HepG2 (cell line): Measurements from ENCODE around the gene PPDPF. TPM values are rescaled to one million over a fixed set of nuclear protein-coding genes. Genes with fewer than 3 reads are reported as not detected.

Experiments
- ATAC-seq: fragments of 200-7000 bp; cut with Tn5 transposase; 3 replicates; pipeline ENCODE4 v1.9.1; 2020; ENCODE audit warnings: mild to moderate bottlenecking, moderate library complexity
- BruUV-seq: library from RNA; stranded (reverse); fragments of 400-500 nt; replicated peaks from 2 replicates; lab custom pipeline; 2021; lab: Mats Ljungman, UMichigan
- CTCF ChIA-PET: fragments of 300-600 bp; formaldehyde crosslinking; extraction: SDS; loops from one replicate; lab custom pipeline; 2021; ENCODE audit warnings: low total read pairs, inconsistent platforms, low intra/inter-chr PET ratio; lab: Yijun Ruan, JAX
- POLR2A ChIA-PET: fragments of 350-600 bp; sonication (Branson Sonifier 250); formaldehyde crosslinking; loops from one replicate; lab custom pipeline; 2020; ENCODE audit warnings: antibody characterized with exemption, inconsistent platforms; lab: Yijun Ruan, JAX
- DNase-seq: peaks from one replicate; pipeline ENCODE4 v3.0.0-alpha.2; 2015; ENCODE audit warnings: low spot score
- FAIRE-seq: peaks from 3 replicates; lab custom pipeline; 2011; peaks lifted over from hg19 to GRCh38; lab: Jason Lieb, UNC
- H2AFZ ChIP-seq: one replicate; pipeline ENCODE4 v1.6.1; 2011; ENCODE audit warnings: low read length, inconsistent platforms
- H3K27ac ChIP-seq: fragments of 300-600 bp; 3 replicates; pipeline ENCODE4 v1.8.0; 2011; ENCODE audit warnings: mixed run types, mild to moderate bottlenecking, mixed read lengths, low read length, inconsistent platforms; ENCODE audit not compliant: insufficient read depth; ENCODE audit errors: extremely low read length
- H3K27me3 ChIP-seq, 2 experiments: fragments of 200-600 bp in 1 of 2; 2 replicates in 1 of 2; 3 replicates in 1 of 2; pipeline versions ENCODE4 v1.6.0 to v1.8.0; 2011; ENCODE audit warnings: low read length in 2 of 2, mild to moderate bottlenecking in 2 of 2, moderate library complexity in 2 of 2, inconsistent platforms in 1 of 2; ENCODE audit not compliant: insufficient read depth in 2 of 2, control insufficient read depth in 1 of 2
- H3K36me3 ChIP-seq, 2 experiments: fragments of 200-600 bp in 1 of 2; replicated peaks in 1 of 2; 2 replicates in 1 of 2; 3 replicates in 1 of 2; pipeline versions ENCODE4 v1.5.1 to v1.8.0; 2011; ENCODE audit warnings: low read length in 2 of 2, inconsistent platforms in 1 of 2; ENCODE audit not compliant: insufficient read depth in 2 of 2, control insufficient read depth in 1 of 2
- H3K4me1 ChIP-seq: 2 replicates; pipeline ENCODE4 v1.5.1; 2012; ENCODE audit warnings: low read length, inconsistent platforms; ENCODE audit not compliant: insufficient read depth
- H3K4me2 ChIP-seq: 2 replicates; pipeline ENCODE4 v1.6.0; 2011; ENCODE audit warnings: low read depth, low read length, inconsistent platforms
- H3K4me3 ChIP-seq, 3 experiments: fragments of 200-600 bp in 1 of 3; sonication (generic), shearing (Covaris generic) in 1 of 3; replicated peaks in 1 of 3; 2 replicates each; pipeline ENCODE4 v1.5.1; 2011 to 2016; ENCODE audit warnings: low read length in 3 of 3, inconsistent platforms in 2 of 3, low read depth in 2 of 3, mild to moderate bottlenecking in 2 of 3, control low read depth in 1 of 3, mixed read lengths in 1 of 3; ENCODE audit not compliant: insufficient read depth in 1 of 3
- H3K79me2 ChIP-seq: one replicate; pipeline ENCODE4 v1.6.1; 2011; ENCODE audit warnings: low read length, inconsistent platforms; ENCODE audit not compliant: insufficient read depth
- H3K9ac ChIP-seq: 2 replicates; pipeline ENCODE4 v1.6.0; 2011; ENCODE audit warnings: mild to moderate bottlenecking, low read depth, low read length, inconsistent platforms; ENCODE audit not compliant: insufficient read depth
- H3K9me3 ChIP-seq: 2 replicates; pipeline ENCODE4 v1.5.1; 2012; ENCODE audit warnings: mild to moderate bottlenecking, low read length
- H4K20me1 ChIP-seq: 2 replicates; pipeline ENCODE4 v1.6.0; 2011; ENCODE audit warnings: inconsistent platforms, mild to moderate bottlenecking, low read length, moderate library complexity; ENCODE audit not compliant: insufficient read depth
- CEBPB ChIP-seq: IDR thresholded peaks from 2 replicates; pipeline ENCODE4 v1.6.1; 2011; ENCODE audit warnings: low read depth, low read length, improper control_type of control experiment, borderline replicate concordance
- HNRNPLL ChIP-seq: fragments of 200-400 bp; formaldehyde crosslinking; IDR thresholded peaks from 2 replicates; pipeline ENCODE4 v1.6.1; 2017; ENCODE audit warnings: mild to moderate bottlenecking, low read depth, low read length; ENCODE audit not compliant: poor library complexity, severe bottlenecking
- IRF9 ChIP-seq: sonication (generic); formaldehyde crosslinking; IDR thresholded peaks from 2 replicates; pipeline ENCODE4 v1.8.0; 2022; ENCODE audit warnings: missing genetic modification reagents, mild to moderate bottlenecking, borderline replicate concordance
- MAX ChIP-seq: IDR thresholded peaks from 2 replicates; pipeline ENCODE4 v1.6.1; 2012; ENCODE audit warnings: inconsistent platforms
- SNRNP70 ChIP-seq: fragments of 200-400 bp; formaldehyde crosslinking; IDR thresholded peaks from 2 replicates; pipeline ENCODE4 v1.6.1; 2017; ENCODE audit warnings: mild to moderate bottlenecking, low read depth, low read length, moderate library complexity
- TFE3 ChIP-seq: IDR thresholded peaks from 2 replicates; pipeline ENCODE4 v1.6.1; 2016
- ZFP36 ChIP-seq: fragments of 150-350 bp; IDR thresholded peaks from 2 replicates; pipeline ENCODE4 v1.6.1; 2018; ENCODE audit warnings: borderline replicate concordance, low read length, low read depth; ENCODE audit not compliant: partially characterized antibody
- ZNF224 ChIP-seq: sonication (generic); formaldehyde crosslinking; IDR thresholded peaks from 2 replicates; pipeline ENCODE4 v1.5.0; 2020; ENCODE audit warnings: mild to moderate bottlenecking, missing genetic modification reagents
- ZNF430 ChIP-seq: sonication (generic); formaldehyde crosslinking; IDR thresholded peaks from 2 replicates; pipeline ENCODE4 v1.9.0; 2021; ENCODE audit warnings: mild to moderate bottlenecking, missing genetic modification reagents
- ZNF691 ChIP-seq: sonication (generic); formaldehyde crosslinking; IDR thresholded peaks from 2 replicates; pipeline ENCODE4 v1.4.0; 2020; ENCODE audit warnings: missing genetic modification reagents, low read depth, mild to moderate bottlenecking, borderline replicate concordance
- ZNF788 ChIP-seq: sonication (generic); formaldehyde crosslinking; IDR thresholded peaks from 2 replicates; pipeline ENCODE4 v1.5.0; 2020; ENCODE audit warnings: mild to moderate bottlenecking, missing genetic modification reagents, borderline replicate concordance
- ZNF878 ChIP-seq: sonication (generic); formaldehyde crosslinking; IDR thresholded peaks from 2 replicates; pipeline ENCODE4 v1.8.1; 2023; ENCODE audit warnings: mild to moderate bottlenecking, missing genetic modification reagents, moderate library complexity
- WGBS: methylation state at CpG from one replicate; pipeline ENCODE4 v1.1.6; 2017; ENCODE audit warnings: low lambda C conversion rate; 5-methylcytosine and 5-hydroxymethylcytosine counted together
- in situ Hi-C: cut with HindIII; loops from 2 replicates; pipeline ENCODE4 v1.10.0; 2017; ENCODE audit warnings: low pct_unique_long_range_greater_than_20kb; ENCODE audit not compliant: extremely low pct_ligation_motif_present
- intact Hi-C: fragments of 100-400 bp; cut with micrococcal nuclease; formaldehyde crosslinking; loops from one replicate; pipeline ENCODE4 v1.10.0; 2022; ENCODE audit not compliant: unreplicated experiment
- polyA plus RNA-seq, 8 experiments: library from polyadenylated mRNA; depleted of rRNA in 3 of 8; stranded (reverse) in 7 of 8; unstranded in 1 of 8; fragments of >200 nt; fragmentation: Illumina TruSeq in 4 of 8; extraction: Trizol in 4 of 8; gene quantifications; 2 replicates each; pipeline versions ENCODE4 v1.2.1 to v1.2.3, GENCODE V29; 2011 to 2016; ENCODE audit warnings: low read depth in 4 of 8, missing spikeins in 1 of 8, mixed read lengths in 1 of 8; ENCODE audit not compliant: insufficient read depth in 1 of 8
- total RNA-seq, 5 experiments: library from RNA; depleted of rRNA; stranded (reverse); fragments of >200 nt; fragmentation: Illumina TruSeq; extraction: Trizol; gene quantifications; 2 replicates each; pipeline ENCODE4 v1.2.3, GENCODE V29; 2016; ENCODE audit warnings: low read depth in 1 of 5

The PPDPF gene
- total and polyA plus RNA-seq, 2 of the 13 experiments (the other 11 are each of a cell fraction or from before 2014, with no cell fraction given) = 1.8 to 7.0 TPM

- H3K9me3 ChIP-seq = no peaks in the 10 kb centered on the region
- no peak for TF ChIP-seq SNRNP70
- TF ChIP-seq ZFP36 = peak; percentile 70
- TF ChIP-seq CEBPB = no peak
- no peak for TF ChIP-seq ZNF430
- TF ChIP-seq ZNF878 (CRISPR knock-in tag) = no peak
- TF ChIP-seq MAX = 0 out of 2 replicates have a peak, but pooled peaks have one; percentile 5
- no peak for TF ChIP-seq ZNF224
- TF ChIP-seq, all 625 proteins: peak for 2
- H3K27me3 ChIP-seq = peaks cover 3 to 10% of the 10 kb centered on the region in 2 experiments; a peak in 2 of 5 replicates
- H3K4me1 ChIP-seq = peaks cover 21% of the 10 kb centered on the region
- intact Hi-C loops = no loop called here
- in situ Hi-C loops = no loop called here
- FAIRE-seq (no peak), DNase-seq (no peak), ATAC-seq (no peak)
- BruUV-seq = no TSS peak
- no peak overlapping the region for H3K27ac ChIP-seq
- CTCF ChIA-PET = no interaction called here
- H3K9ac ChIP-seq = no peak overlapping the region
- no peak overlapping the region for H3K4me2 ChIP-seq
- POLR2A ChIA-PET = no interaction called here
- H2AFZ ChIP-seq = no peak overlapping the region
- no peak overlapping the region for H3K4me3 ChIP-seq
- H3K36me3 ChIP-seq = no peaks in the 10 kb centered on the region; a peak in 1 of 5 replicates
- WGBS = 91% methylated on average over 14 of the region's 16 CpGs
- H3K79me2 ChIP-seq = no peaks in the 10 kb centered on the region
- no peaks in the 10 kb centered on the region; the same call in 1 of the 2 replicates for H4K20me1 ChIP-seq
Observed at GRCh38 chr20:63560333-63560805, 39.8 kb downstream of the PPDPF start.

GRCh38 chr20:63560856-63561609, 40.5 kb downstream of the PPDPF start:
- CTCF ChIA-PET = no interaction called here
- Histone ChIP-seq H3K4me1 (peaks cover 21% of the 10 kb centered on the region), H3K9ac (no peak overlapping the region), H3K4me3 (no peak overlapping the region), H3K27me3 (peaks cover 3 to 4% of the 10 kb centered on the region in 2 experiments; a peak in 2 of 5 replicates), H3K36me3 (no peaks in the 10 kb centered on the region; a peak in 1 of 5 replicates), H3K9me3 (no peaks in the 10 kb centered on the region), H3K27ac (no peak overlapping the region), H3K4me2 (no peak overlapping the region), H2AFZ (no peak overlapping the region), H4K20me1 (no peaks in the 10 kb centered on the region; the same call in 1 of the 2 replicates), H3K79me2 (no peaks in the 10 kb centered on the region)
- no peak for TF ChIP-seq ZNF691 (CRISPR knock-in tag)
- no peak for TF ChIP-seq TFE3 (CRISPR knock-in tag)
- peak; percentile 22 for TF ChIP-seq HNRNPLL
- TF ChIP-seq ZNF788 (CRISPR knock-in tag) = no peak
- 0 out of 2 replicates have a peak, but pooled peaks have one; percentile 7 for TF ChIP-seq IRF9 (CRISPR knock-in tag)
- 95% methylated on average over 18 of the region's 26 CpGs for WGBS
- intact Hi-C loops = no loop called here
- POLR2A ChIA-PET = interaction anchor here (1.4 kb wide), 1 partner anchor 13 kb away, joined by 3 read pairs; the partner anchor contains the start of gene HELZ2
- FAIRE-seq = no peak
- ATAC-seq = no peak
- in situ Hi-C loops = no loop called here
- no peak for DNase-seq
- no TSS peak for BruUV-seq
